ENCODE measurements around the gene B3GNT5. TPM values are rescaled to one million over a fixed set of nuclear protein-coding genes. Genes with fewer than 3 reads are reported as not detected.

B3GNT5 gene
- total and polyA plus RNA-seq, 10 of the 15 experiments (the other 5 are each of a cell fraction or from before 2014, with no cell fraction given) = 0.24 to 1.1 (median 0.48) TPM

DNA sequence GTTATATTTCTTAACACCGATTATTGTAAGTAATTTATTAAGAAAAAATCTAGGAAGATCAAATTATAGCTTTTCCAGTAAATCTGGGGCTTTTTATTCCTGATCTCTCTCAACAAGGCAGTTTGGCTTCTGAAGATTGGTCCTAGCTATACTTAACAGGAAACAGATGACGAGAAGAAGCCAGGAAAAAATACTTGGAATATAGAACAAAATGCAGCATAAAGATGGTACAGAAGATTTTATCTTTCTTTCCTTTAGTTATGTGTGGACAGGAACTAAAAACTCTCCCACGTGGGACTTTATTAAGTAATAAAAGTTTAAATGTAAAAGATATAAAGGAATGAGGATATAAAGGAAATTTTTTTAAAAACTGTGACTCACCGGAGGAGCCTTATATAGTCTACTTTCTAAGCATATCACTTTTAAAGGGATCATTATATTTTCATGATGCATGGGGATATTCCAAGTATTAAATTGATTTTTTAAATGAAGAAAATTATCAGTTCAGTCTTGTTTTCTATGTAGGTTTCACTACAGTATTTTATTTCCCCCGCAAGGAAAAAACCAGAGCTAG, 8.2 kb downstream of the B3GNT5 start:
- no peaks in the 10 kb centered on the region for H3K9me3 ChIP-seq (replicated peaks; ENCODE audit: control insufficient read depth, insufficient read depth, low read length)
- ATAC-seq (no peak), FAIRE-seq (no peak), DNase-seq (ENCODE audit: low read depth, low spot score) (no peak)
- H3K4me2 ChIP-seq (ENCODE audit: control insufficient read depth, insufficient read depth) = no peak overlapping the region
- intact Hi-C loops (cut with micrococcal nuclease; ENCODE audit: unreplicated experiment) (no loop called here), in situ Hi-C loops (cut with MboI) (no loop called here)
- ChIA-PET RAD21 (ENCODE audit: unreplicated experiment) (interaction anchor here (1.3 kb wide), 1 partner anchor 76 kb away, joined by 4 read pairs; no protein-coding TSS in a partner anchor), SMC1A (ENCODE audit: uncharacterized antibody, unreplicated experiment) (interaction anchor here (0.6 to 2.5 kb wide), 9 partner anchors 9 to 452 kb away, joined by 3 to 11 read pairs (median 3); no protein-coding TSS in a partner anchor), POLR2A (interaction anchor here (0.6 to 0.7 kb wide), 2 partner anchors 27 to 41 kb away, joined by 3 to 4 read pairs; no protein-coding TSS in a partner anchor), CTCF (interaction anchor here (1.3 kb wide), 1 partner anchor 123 kb away, joined by 3 read pairs; no protein-coding TSS in a partner anchor)
- BruUV-seq (replicated peaks) = no TSS peak
- no peak overlapping the region for H2AFZ ChIP-seq (ENCODE audit: control insufficient read depth, low read depth, low read length)
- TF ChIP-seq CHD1 (IDR thresholded peaks at IDR 0.05; ENCODE audit: low read depth, low read length) (no peak), SIX5 (IDR thresholded peaks at IDR 0.05; ENCODE audit: low read depth, low read length, severe bottlenecking) (no peak), SUPT20H (IDR thresholded peaks at IDR 0.05; ENCODE audit: borderline replicate concordance, control insufficient read depth, low read depth, low read length) (no peak), JUND (IDR thresholded peaks at IDR 0.05; ENCODE audit: low read depth, low read length) (no peak), RELA (IDR thresholded peaks at IDR 0.05; ENCODE audit: borderline replicate concordance, partially characterized antibody) (no peak), HDAC2 (IDR thresholded peaks at IDR 0.05) (no peak), TAF1 (IDR thresholded peaks at IDR 0.05; ENCODE audit: borderline replicate concordance, low read depth, low read length) (no peak), TCF12 (IDR thresholded peaks at IDR 0.05; ENCODE audit: low read depth, low read length) (no peak), RBBP5 (conservative IDR thresholded peaks at IDR 0.05) (no peak), YBX1 (IDR thresholded peaks at IDR 0.05) (no peak)
- TF ChIP-seq, protein P1, sequence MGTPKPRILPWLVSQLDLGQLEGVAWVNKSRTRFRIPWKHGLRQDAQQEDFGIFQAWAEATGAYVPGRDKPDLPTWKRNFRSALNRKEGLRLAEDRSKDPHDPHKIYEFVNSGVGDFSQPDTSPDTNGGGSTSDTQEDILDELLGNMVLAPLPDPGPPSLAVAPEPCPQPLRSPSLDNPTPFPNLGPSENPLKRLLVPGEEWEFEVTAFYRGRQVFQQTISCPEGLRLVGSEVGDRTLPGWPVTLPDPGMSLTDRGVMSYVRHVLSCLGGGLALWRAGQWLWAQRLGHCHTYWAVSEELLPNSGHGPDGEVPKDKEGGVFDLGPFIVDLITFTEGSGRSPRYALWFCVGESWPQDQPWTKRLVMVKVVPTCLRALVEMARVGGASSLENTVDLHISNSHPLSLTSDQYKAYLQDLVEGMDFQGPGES (IDR thresholded peaks at IDR 0.05) = no peak
- TF ChIP-seq, protein P2, sequence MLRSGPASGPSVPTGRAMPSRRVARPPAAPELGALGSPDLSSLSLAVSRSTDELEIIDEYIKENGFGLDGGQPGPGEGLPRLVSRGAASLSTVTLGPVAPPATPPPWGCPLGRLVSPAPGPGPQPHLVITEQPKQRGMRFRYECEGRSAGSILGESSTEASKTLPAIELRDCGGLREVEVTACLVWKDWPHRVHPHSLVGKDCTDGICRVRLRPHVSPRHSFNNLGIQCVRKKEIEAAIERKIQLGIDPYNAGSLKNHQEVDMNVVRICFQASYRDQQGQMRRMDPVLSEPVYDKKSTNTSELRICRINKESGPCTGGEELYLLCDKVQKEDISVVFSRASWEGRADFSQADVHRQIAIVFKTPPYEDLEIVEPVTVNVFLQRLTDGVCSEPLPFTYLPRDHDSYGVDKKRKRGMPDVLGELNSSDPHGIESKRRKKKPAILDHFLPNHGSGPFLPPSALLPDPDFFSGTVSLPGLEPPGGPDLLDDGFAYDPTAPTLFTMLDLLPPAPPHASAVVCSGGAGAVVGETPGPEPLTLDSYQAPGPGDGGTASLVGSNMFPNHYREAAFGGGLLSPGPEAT (IDR thresholded peaks at IDR 0.05; ENCODE audit: low read depth) = no peak
- TF ChIP-seq, protein P3, sequence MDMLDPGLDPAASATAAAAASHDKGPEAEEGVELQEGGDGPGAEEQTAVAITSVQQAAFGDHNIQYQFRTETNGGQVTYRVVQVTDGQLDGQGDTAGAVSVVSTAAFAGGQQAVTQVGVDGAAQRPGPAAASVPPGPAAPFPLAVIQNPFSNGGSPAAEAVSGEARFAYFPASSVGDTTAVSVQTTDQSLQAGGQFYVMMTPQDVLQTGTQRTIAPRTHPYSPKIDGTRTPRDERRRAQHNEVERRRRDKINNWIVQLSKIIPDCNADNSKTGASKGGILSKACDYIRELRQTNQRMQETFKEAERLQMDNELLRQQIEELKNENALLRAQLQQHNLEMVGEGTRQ (IDR thresholded peaks at IDR 0.05; ENCODE audit: borderline replicate concordance, low read depth, low read length) = no peak
- TF ChIP-seq, protein P4, sequence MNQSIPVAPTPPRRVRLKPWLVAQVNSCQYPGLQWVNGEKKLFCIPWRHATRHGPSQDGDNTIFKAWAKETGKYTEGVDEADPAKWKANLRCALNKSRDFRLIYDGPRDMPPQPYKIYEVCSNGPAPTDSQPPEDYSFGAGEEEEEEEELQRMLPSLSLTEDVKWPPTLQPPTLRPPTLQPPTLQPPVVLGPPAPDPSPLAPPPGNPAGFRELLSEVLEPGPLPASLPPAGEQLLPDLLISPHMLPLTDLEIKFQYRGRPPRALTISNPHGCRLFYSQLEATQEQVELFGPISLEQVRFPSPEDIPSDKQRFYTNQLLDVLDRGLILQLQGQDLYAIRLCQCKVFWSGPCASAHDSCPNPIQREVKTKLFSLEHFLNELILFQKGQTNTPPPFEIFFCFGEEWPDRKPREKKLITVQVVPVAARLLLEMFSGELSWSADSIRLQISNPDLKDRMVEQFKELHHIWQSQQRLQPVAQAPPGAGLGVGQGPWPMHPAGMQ (IDR thresholded peaks at IDR 0.05; ENCODE audit: borderline replicate concordance) = no peak
- H3K27ac ChIP-seq (ENCODE audit: control insufficient read depth, insufficient read depth) = no peak overlapping the region
- H3K4me1 ChIP-seq (ENCODE audit: control insufficient read depth, insufficient read depth, low read length) = no peaks in the 10 kb centered on the region
- H3K4me3 ChIP-seq = no peak overlapping the region
- peaks cover 0 to 5% of the 10 kb centered on the region in 2 experiments; a peak in 2 of 4 replicates for H3K27me3 ChIP-seq (replicated peaks in 1 of 2; ENCODE audit: control insufficient read depth in 2 of 2, insufficient read depth in 2 of 2, low read length in 1 of 2)
- H3K79me2 ChIP-seq (ENCODE audit: control insufficient read depth, insufficient read depth, low read length) = no peaks in the 10 kb centered on the region
- WGBS (ENCODE audit: insufficient coverage, insufficient replicate concordance, low lambda C conversion rate, missing lambda C conversion rate) = 56% methylated on average over 5 of the region's 5 CpGs
- H3K36me3 ChIP-seq (ENCODE audit: control insufficient read depth in 2 of 2, insufficient read depth in 2 of 2, low read length in 1 of 2) = no peaks in the 10 kb centered on the region
- no peak overlapping the region for H3K9ac ChIP-seq (ENCODE audit: control insufficient read depth, insufficient read depth, low read length)
- no peaks in the 10 kb centered on the region for H4K20me1 ChIP-seq (ENCODE audit: control insufficient read depth, insufficient read depth)
